Gastrocnemius medialis (tissue), 4 donors: Measurements from ENCODE around the gene ATF7.

Source experiments
- CTCF ChIP-seq, 5 experiments: fragments of 450-650 bp in 3 of 5; fragments of 200-600 bp in 2 of 5; sonication (generic) in 2 of 5; IDR thresholded peaks in 4 of 5; conservative IDR thresholded peaks in 1 of 5; 1 replicate in 4 of 5; 2 replicates in 1 of 5; pipeline ENCODE4 v1.5.1; 2016 to 2019; ENCODE audit warnings: antibody characterized with exemption in 5 of 5, mild to moderate bottlenecking in 3 of 5, moderate library complexity in 3 of 5
- POLR2A ChIP-seq, 2 donors: fragments of 450-650 bp; IDR thresholded peaks; one replicate each; pipeline ENCODE4 v1.6.1; 2017; ENCODE audit warnings: antibody characterized with exemption in 2 of 2, mild to moderate bottlenecking in 2 of 2, moderate library complexity in 2 of 2

- TF ChIP-seq CTCF (IDR thresholded peaks at IDR 0.05 in 4 of 5, conservative IDR thresholded peaks at IDR 0.05 in 1 of 5) (no peak), POLR2A (IDR thresholded peaks at IDR 0.05) (no peak)
Measured at GRCh38 chr12:53499266-53500141, 126.7 kb downstream of the ATF7 start, which contains the start of gene MAP3K12.
